Neural cell (in vitro differentiated cells): ENCODE data around the gene NFIX. TPM values are rescaled to one million over a fixed set of nuclear protein-coding genes. Genes with fewer than 3 reads are reported as not detected.

Source experiments
- H2AFZ ChIP-seq: fragments of 200-600, 300-800 bp; sonication (generic), shearing (Covaris generic); 2 replicates; pipeline ENCODE4 v1.6.0; 2014; ENCODE audit warnings: low read depth, mild to moderate bottlenecking, antibody characterized with exemption, low read length, moderate library complexity
- H3F3A ChIP-seq: fragments of 200-600 bp; shearing (Covaris generic); 2 replicates; pipeline ENCODE4 v1.6.1; 2016; ENCODE audit warnings: mild to moderate bottlenecking, moderate library complexity, mixed read lengths, antibody characterized with exemption, low read length; ENCODE audit not compliant: insufficient read depth, poor library complexity, severe bottlenecking
- H3K27ac ChIP-seq: fragments of 200-600, 300-800 bp; sonication (generic), shearing (Covaris generic); 2 replicates; pipeline ENCODE4 v1.5.1; 2014; ENCODE audit warnings: mild to moderate bottlenecking, low read length, moderate library complexity
- H3K27me3 ChIP-seq: fragments of 300-800, 200-600 bp; sonication (generic), shearing (Covaris generic); 2 replicates; pipeline ENCODE4 v1.6.0; 2014; ENCODE audit warnings: mild to moderate bottlenecking, low read depth, low read length, moderate library complexity; ENCODE audit not compliant: insufficient read depth
- H3K36me3 ChIP-seq: fragments of 300-800, 200-600 bp; sonication (generic), shearing (Covaris generic); 2 replicates; pipeline ENCODE4 v1.5.1; 2014; ENCODE audit warnings: mild to moderate bottlenecking, antibody characterized with exemption, low read length, moderate library complexity; ENCODE audit not compliant: insufficient read depth
- H3K4me2 ChIP-seq: fragments of 300-800, 200-600 bp; sonication (generic), shearing (Covaris generic); 2 replicates; pipeline ENCODE4 v1.6.0; 2014; ENCODE audit warnings: mild to moderate bottlenecking, low read length
- H3K4me3 ChIP-seq: fragments of 300-800, 200-600 bp; sonication (generic), shearing (Covaris generic); 2 replicates; pipeline ENCODE4 v1.5.1; 2014; ENCODE audit warnings: mild to moderate bottlenecking, low read length, moderate library complexity
- H3K79me2 ChIP-seq: fragments of 200-600 bp; shearing (Covaris generic); replicated peaks from 2 replicates; pipeline ENCODE4 v1.6.0; 2014; ENCODE audit warnings: mild to moderate bottlenecking, low read length, moderate library complexity; ENCODE audit not compliant: insufficient read depth
- H3K9ac ChIP-seq: fragments of 300-800, 200-600 bp; sonication (generic), shearing (Covaris generic); 2 replicates; pipeline ENCODE4 v1.6.1; 2016; ENCODE audit warnings: mild to moderate bottlenecking, low read length, mixed read lengths
- H3K9me2 ChIP-seq: fragments of 200-600 bp; shearing (Covaris generic); 2 replicates; pipeline ENCODE4 v1.6.1; 2016; ENCODE audit warnings: mild to moderate bottlenecking, low read length, mixed read lengths; ENCODE audit not compliant: insufficient read depth
- H3K9me3 ChIP-seq: fragments of 200-600, 300-800 bp; sonication (generic), shearing (Covaris generic); 2 replicates; pipeline ENCODE4 v1.6.1; 2016; ENCODE audit warnings: mild to moderate bottlenecking, mixed run types, low read length, moderate library complexity, mixed read lengths
- H4K20me1 ChIP-seq: fragments of 200-600 bp; shearing (Covaris generic); 2 replicates; pipeline ENCODE4 v1.6.1; 2016; ENCODE audit warnings: mild to moderate bottlenecking, mixed run types; ENCODE audit not compliant: insufficient read depth
- EP300 ChIP-seq: fragments of 450-650 bp; conservative IDR thresholded peaks from 2 replicates; pipeline ENCODE4 v1.6.1; 2014; ENCODE audit warnings: antibody characterized with exemption, mild to moderate bottlenecking, moderate library complexity; ENCODE audit not compliant: poor library complexity, severe bottlenecking
- EZH2 ChIP-seq: fragments of 200-600, 300-800 bp; shearing (Covaris generic), sonication (generic); IDR thresholded peaks from 2 replicates; pipeline ENCODE4 v1.6.1; 2014; ENCODE audit warnings: antibody characterized with exemption, low read length, borderline replicate concordance, mild to moderate bottlenecking; ENCODE audit not compliant: insufficient read depth, poor library complexity, severe bottlenecking
- MXI1 ChIP-seq: fragments of 450-650 bp; conservative IDR thresholded peaks from 2 replicates; pipeline ENCODE4 v1.6.1; 2014; ENCODE audit warnings: antibody characterized with exemption, mild to moderate bottlenecking; ENCODE audit not compliant: poor library complexity, severe bottlenecking
- POLR2AphosphoS5 ChIP-seq: IDR thresholded peaks from 2 replicates; pipeline ENCODE4 v1.6.1; 2012
- RAD21 ChIP-seq: fragments of 450-650 bp; conservative IDR thresholded peaks from 2 replicates; pipeline ENCODE4 v1.6.1; 2014; ENCODE audit warnings: antibody characterized with exemption, mild to moderate bottlenecking, moderate library complexity
- SMC3 ChIP-seq: fragments of 450-650 bp; conservative IDR thresholded peaks from 2 replicates; pipeline ENCODE4 v1.6.1; 2014; ENCODE audit warnings: antibody characterized with exemption, mild to moderate bottlenecking, moderate library complexity; ENCODE audit not compliant: poor library complexity
- TAF1 ChIP-seq: IDR thresholded peaks from 2 replicates; pipeline ENCODE4 v1.6.1; 2012; ENCODE audit warnings: low read depth
- polyA plus RNA-seq: library from polyadenylated mRNA; depleted of rRNA; stranded (reverse); fragments of >200 nt; gene quantifications from 2 replicates; pipeline ENCODE4 v1.2.3, GENCODE V29; 2014
- TF ChIP-seq, protein P1 (sequence below): IDR thresholded peaks from 2 replicates; pipeline ENCODE4 v1.6.1; 2012; ENCODE audit warnings: borderline replicate concordance
- TF ChIP-seq, protein P2 (sequence below): fragments of 450-650 bp; IDR thresholded peaks from 2 replicates; pipeline ENCODE4 v1.5.1; 2014; ENCODE audit warnings: antibody characterized with exemption, mild to moderate bottlenecking, moderate library complexity; ENCODE audit not compliant: poor library complexity, severe bottlenecking

NFIX gene
- polyA plus RNA-seq, 1 donor from 2014 or later = not detected

DNA sequence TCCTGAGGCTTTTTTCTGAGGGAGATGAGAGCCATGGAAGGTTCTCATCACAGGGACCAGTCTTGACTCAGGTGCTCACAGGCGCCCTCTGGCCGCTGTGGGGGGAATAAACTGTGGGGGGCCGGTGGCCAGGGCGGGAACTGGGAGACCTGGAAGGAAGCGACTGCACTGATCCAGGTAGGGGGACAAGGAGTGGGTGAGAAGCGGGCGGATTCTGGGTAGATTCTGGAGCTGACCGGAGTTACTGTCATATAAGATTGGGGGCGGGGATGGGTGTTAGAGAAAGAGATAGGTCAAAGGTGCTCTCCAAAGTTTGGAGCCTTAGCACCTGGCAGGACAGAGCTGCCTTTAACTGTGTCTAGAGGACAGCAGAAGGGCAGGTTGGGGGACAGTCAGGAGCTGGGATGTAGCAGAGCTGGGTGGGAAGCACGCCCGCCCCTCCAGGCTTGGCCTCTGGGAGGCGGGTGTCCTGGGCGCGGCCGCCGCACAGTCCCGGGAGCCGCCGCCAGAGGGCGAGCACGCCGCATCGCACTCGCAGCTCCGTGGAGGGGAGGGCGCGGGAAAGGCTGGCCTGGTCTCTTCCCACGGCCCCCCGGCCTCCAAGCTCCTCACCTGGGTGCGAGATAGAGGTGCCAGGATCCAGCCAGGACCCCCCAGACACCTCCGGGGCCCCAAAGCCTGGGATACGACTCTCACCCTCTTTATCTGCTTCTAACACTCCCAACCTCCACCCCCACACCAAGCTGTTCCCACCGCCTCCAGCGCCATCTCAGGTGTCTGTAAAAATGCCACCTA lies 30.1 kb upstream of the NFIX start:
- no peaks in the 10 kb centered on the region for H3K36me3 ChIP-seq
- no peaks in the 10 kb centered on the region for H4K20me1 ChIP-seq
- no peaks in the 10 kb centered on the region for H3K79me2 ChIP-seq
- peak overlapping the region; percentile 51 for H2AFZ ChIP-seq
- no peaks in the 10 kb centered on the region for H3K9me3 ChIP-seq
- H3K9ac ChIP-seq = peak overlapping the region; percentile 39
- no peaks in the 10 kb centered on the region for H3K9me2 ChIP-seq
- H3K27me3 ChIP-seq = no peaks in the 10 kb centered on the region
- TF ChIP-seq EZH2 (no peak), POLR2AphosphoS5 (no peak), MXI1 (peak; percentile 20), TAF1 (no peak), SMC3 (peak; percentile 88), RAD21 (peak; percentile 76)
- TF ChIP-seq, protein P1, sequence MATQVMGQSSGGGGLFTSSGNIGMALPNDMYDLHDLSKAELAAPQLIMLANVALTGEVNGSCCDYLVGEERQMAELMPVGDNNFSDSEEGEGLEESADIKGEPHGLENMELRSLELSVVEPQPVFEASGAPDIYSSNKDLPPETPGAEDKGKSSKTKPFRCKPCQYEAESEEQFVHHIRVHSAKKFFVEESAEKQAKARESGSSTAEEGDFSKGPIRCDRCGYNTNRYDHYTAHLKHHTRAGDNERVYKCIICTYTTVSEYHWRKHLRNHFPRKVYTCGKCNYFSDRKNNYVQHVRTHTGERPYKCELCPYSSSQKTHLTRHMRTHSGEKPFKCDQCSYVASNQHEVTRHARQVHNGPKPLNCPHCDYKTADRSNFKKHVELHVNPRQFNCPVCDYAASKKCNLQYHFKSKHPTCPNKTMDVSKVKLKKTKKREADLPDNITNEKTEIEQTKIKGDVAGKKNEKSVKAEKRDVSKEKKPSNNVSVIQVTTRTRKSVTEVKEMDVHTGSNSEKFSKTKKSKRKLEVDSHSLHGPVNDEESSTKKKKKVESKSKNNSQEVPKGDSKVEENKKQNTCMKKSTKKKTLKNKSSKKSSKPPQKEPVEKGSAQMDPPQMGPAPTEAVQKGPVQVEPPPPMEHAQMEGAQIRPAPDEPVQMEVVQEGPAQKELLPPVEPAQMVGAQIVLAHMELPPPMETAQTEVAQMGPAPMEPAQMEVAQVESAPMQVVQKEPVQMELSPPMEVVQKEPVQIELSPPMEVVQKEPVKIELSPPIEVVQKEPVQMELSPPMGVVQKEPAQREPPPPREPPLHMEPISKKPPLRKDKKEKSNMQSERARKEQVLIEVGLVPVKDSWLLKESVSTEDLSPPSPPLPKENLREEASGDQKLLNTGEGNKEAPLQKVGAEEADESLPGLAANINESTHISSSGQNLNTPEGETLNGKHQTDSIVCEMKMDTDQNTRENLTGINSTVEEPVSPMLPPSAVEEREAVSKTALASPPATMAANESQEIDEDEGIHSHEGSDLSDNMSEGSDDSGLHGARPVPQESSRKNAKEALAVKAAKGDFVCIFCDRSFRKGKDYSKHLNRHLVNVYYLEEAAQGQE = no peak
- TF ChIP-seq, protein P2, sequence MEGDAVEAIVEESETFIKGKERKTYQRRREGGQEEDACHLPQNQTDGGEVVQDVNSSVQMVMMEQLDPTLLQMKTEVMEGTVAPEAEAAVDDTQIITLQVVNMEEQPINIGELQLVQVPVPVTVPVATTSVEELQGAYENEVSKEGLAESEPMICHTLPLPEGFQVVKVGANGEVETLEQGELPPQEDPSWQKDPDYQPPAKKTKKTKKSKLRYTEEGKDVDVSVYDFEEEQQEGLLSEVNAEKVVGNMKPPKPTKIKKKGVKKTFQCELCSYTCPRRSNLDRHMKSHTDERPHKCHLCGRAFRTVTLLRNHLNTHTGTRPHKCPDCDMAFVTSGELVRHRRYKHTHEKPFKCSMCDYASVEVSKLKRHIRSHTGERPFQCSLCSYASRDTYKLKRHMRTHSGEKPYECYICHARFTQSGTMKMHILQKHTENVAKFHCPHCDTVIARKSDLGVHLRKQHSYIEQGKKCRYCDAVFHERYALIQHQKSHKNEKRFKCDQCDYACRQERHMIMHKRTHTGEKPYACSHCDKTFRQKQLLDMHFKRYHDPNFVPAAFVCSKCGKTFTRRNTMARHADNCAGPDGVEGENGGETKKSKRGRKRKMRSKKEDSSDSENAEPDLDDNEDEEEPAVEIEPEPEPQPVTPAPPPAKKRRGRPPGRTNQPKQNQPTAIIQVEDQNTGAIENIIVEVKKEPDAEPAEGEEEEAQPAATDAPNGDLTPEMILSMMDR = peak; percentile 99
- no peaks in the 10 kb centered on the region for H3F3A ChIP-seq
- no peak overlapping the region for H3K27ac ChIP-seq
- peak overlapping the region; percentile 51 for H3K4me3 ChIP-seq
- H3K4me2 ChIP-seq = no peak overlapping the region

DNA sequence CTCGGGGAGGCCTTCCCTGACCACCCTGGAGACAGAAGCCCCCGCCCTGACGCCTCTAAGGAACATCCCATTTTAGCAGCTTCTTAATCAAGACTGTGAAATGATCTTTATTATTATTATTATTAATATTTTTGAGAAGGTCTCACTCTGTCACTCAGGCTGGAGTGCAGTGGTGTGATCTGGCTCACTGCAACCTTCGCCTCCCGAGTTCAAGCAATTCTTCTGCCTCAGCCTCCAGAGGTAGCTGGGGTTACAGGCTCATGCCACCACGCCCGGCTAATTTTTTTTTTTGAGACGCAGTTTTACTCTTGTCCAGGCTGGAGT lies 29.5 kb upstream of the NFIX start:
- Histone ChIP-seq H3K9me2 (no peaks in the 10 kb centered on the region), H2AFZ (peak overlapping the region; percentile 51), H3K4me3 (peak overlapping the region; percentile 51), H3K9me3 (no peaks in the 10 kb centered on the region), H3K9ac (peak overlapping the region; percentile 39), H3K79me2 (no peaks in the 10 kb centered on the region), H3K4me2 (no peak overlapping the region), H3K27me3 (no peaks in the 10 kb centered on the region), H3K36me3 (no peaks in the 10 kb centered on the region), H3K27ac (no peak overlapping the region), H3F3A (no peaks in the 10 kb centered on the region), H4K20me1 (no peaks in the 10 kb centered on the region)
- TF ChIP-seq RAD21 (no peak), EZH2 (no peak), EP300 (no peak), TAF1 (no peak)
